Neural progenitor cell (in vitro differentiated cells): ENCODE results near the gene PTCHD1. TPM values are rescaled to one million over a fixed set of nuclear protein-coding genes. Genes with fewer than 3 reads are reported as not detected.

Experiments
- DNase-seq: peaks from one replicate; pipeline ENCODE4 v3.0.0-alpha.2; 2016; ENCODE audit warnings: low spot score
- H2AFZ ChIP-seq: fragments of 200-600 bp; sonication (generic); replicated peaks from 2 replicates; pipeline ENCODE4 v1.6.1; 2016; ENCODE audit warnings: antibody characterized with exemption
- H3F3A ChIP-seq: fragments of 200-600 bp; sonication (generic); 2 replicates; pipeline ENCODE4 v1.6.1; 2016; ENCODE audit warnings: antibody characterized with exemption, low read depth
- H3K27ac ChIP-seq: fragments of 200-600 bp; sonication (generic); 2 replicates; pipeline ENCODE4 v1.5.1; 2016; ENCODE audit warnings: mild to moderate bottlenecking
- H3K27me3 ChIP-seq: fragments of 200-600 bp; sonication (generic); 2 replicates; pipeline ENCODE4 v1.6.1; 2016; ENCODE audit warnings: mild to moderate bottlenecking, moderate library complexity
- H3K36me3 ChIP-seq: fragments of 200-600 bp; sonication (generic); 2 replicates; pipeline ENCODE4 v1.5.1; 2016
- H3K4me1 ChIP-seq: fragments of 200-600 bp; sonication (generic); 2 replicates; pipeline ENCODE4 v1.6.1; 2016; ENCODE audit warnings: mixed run types
- H3K4me2 ChIP-seq: fragments of 200-600 bp; sonication (generic); 2 replicates; pipeline ENCODE4 v1.6.1; 2016
- H3K4me3 ChIP-seq: fragments of 200-600 bp; sonication (generic); 2 replicates; pipeline ENCODE4 v1.5.1; 2016
- H3K79me2 ChIP-seq: fragments of 200-600 bp; sonication (generic); 2 replicates; pipeline ENCODE4 v1.6.1; 2016; ENCODE audit warnings: low read depth
- H3K9ac ChIP-seq: fragments of 200-600 bp; sonication (generic); 2 replicates; pipeline ENCODE4 v1.6.1; 2016
- H3K9me3 ChIP-seq: fragments of 200-600 bp; sonication (generic); 2 replicates; pipeline ENCODE4 v1.5.1; 2016; ENCODE audit warnings: low read depth
- H4K20me1 ChIP-seq: fragments of 200-600 bp; sonication (generic); 2 replicates; pipeline ENCODE4 v1.6.1; 2016; ENCODE audit warnings: low read depth
- H3K27ac Mint-ChIP-seq: 3 replicates; pipeline ENCODE4 v1.8.0; 2021; ENCODE audit warnings: mixed read lengths
- H3K27me3 Mint-ChIP-seq: 2 replicates; pipeline ENCODE4 v1.8.0; 2022; ENCODE audit warnings: low read depth, mild to moderate bottlenecking, inconsistent platforms, moderate library complexity, mixed read lengths; ENCODE audit not compliant: insufficient read depth
- H3K36me3 Mint-ChIP-seq: 3 replicates; pipeline ENCODE4 v1.8.0; 2021; ENCODE audit warnings: mixed read lengths
- H3K4me1 Mint-ChIP-seq: 3 replicates; pipeline ENCODE4 v1.8.0; 2021; ENCODE audit warnings: mixed read lengths
- H3K4me3 Mint-ChIP-seq: 3 replicates; pipeline ENCODE4 v1.8.0; 2021; ENCODE audit warnings: mild to moderate bottlenecking, moderate library complexity, mixed read lengths
- H3K9me3 Mint-ChIP-seq: 3 replicates; pipeline ENCODE4 v1.8.0; 2020; ENCODE audit warnings: mixed read lengths
- EZH2 ChIP-seq: fragments of 200-600 bp; sonication (generic); IDR thresholded peaks from 2 replicates; pipeline ENCODE4 v1.6.1; 2017; ENCODE audit warnings: antibody characterized with exemption, mild to moderate bottlenecking, moderate library complexity
- EZH2phosphoT487 ChIP-seq: fragments of 200-600 bp; sonication (generic); IDR thresholded peaks from 2 replicates; pipeline ENCODE4 v1.6.1; 2017; ENCODE audit warnings: antibody characterized with exemption
- total RNA-seq: library from RNA; depleted of rRNA; stranded (reverse); fragments of >200 nt; gene quantifications from 2 replicates; pipeline ENCODE4 v1.2.3, GENCODE V29; 2015; ENCODE audit warnings: low replicate concordance
- TF ChIP-seq, protein P1 (sequence below): fragments of 200-600 bp; sonication (generic); IDR thresholded peaks from 2 replicates; pipeline ENCODE4 v1.5.1; 2017; ENCODE audit warnings: antibody characterized with exemption, mild to moderate bottlenecking

The PTCHD1 gene
- total RNA-seq, 1 donor from 2014 or later: 0.07 TPM

DNA sequence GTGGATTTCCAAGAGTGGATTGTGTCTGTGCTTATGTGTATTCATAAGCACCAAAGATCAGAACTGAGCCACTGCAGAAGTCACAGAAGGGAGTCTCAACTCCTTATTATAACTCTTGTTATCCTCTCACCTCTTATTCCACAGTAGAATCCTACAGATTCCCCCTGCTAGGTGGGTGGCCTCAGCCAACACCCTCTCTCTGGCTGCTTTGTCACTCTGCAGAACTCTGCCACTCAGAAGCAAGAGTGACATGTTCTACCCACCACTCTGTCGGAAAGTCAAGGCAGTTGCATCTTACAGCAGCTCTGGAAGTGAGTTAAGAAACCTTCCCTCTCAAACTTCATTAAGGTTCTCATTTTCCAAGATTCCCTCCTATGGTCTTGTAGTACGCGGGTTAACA is 41.9 kb downstream of the PTCHD1 start:
- TF ChIP-seq, protein P1, sequence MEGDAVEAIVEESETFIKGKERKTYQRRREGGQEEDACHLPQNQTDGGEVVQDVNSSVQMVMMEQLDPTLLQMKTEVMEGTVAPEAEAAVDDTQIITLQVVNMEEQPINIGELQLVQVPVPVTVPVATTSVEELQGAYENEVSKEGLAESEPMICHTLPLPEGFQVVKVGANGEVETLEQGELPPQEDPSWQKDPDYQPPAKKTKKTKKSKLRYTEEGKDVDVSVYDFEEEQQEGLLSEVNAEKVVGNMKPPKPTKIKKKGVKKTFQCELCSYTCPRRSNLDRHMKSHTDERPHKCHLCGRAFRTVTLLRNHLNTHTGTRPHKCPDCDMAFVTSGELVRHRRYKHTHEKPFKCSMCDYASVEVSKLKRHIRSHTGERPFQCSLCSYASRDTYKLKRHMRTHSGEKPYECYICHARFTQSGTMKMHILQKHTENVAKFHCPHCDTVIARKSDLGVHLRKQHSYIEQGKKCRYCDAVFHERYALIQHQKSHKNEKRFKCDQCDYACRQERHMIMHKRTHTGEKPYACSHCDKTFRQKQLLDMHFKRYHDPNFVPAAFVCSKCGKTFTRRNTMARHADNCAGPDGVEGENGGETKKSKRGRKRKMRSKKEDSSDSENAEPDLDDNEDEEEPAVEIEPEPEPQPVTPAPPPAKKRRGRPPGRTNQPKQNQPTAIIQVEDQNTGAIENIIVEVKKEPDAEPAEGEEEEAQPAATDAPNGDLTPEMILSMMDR: no peak
- no peak overlapping the region for H3K27ac ChIP-seq
- Mint-ChIP-seq H3K4me1 (peaks cover 3% of the 10 kb centered on the region), H3K4me3 (no peak overlapping the region), H3K27ac (no peak overlapping the region), H3K9me3 (no peaks in the 10 kb centered on the region), H3K36me3 (no peaks in the 10 kb centered on the region), H3K27me3 (no peaks in the 10 kb centered on the region)
- no peaks in the 10 kb centered on the region for H4K20me1 ChIP-seq
- no peak overlapping the region for H3K4me3 ChIP-seq
- H2AFZ ChIP-seq: no peak overlapping the region
- no peaks in the 10 kb centered on the region for H3K36me3 ChIP-seq
- no peak for DNase-seq
- H3K27me3 ChIP-seq: no peaks in the 10 kb centered on the region
- H3K9ac ChIP-seq: no peak overlapping the region
- H3K4me1 ChIP-seq: no peaks in the 10 kb centered on the region
- no peaks in the 10 kb centered on the region for H3K79me2 ChIP-seq
- no peak overlapping the region for H3K4me2 ChIP-seq
- no peaks in the 10 kb centered on the region for H3F3A ChIP-seq
- no peaks in the 10 kb centered on the region for H3K9me3 ChIP-seq

DNA sequence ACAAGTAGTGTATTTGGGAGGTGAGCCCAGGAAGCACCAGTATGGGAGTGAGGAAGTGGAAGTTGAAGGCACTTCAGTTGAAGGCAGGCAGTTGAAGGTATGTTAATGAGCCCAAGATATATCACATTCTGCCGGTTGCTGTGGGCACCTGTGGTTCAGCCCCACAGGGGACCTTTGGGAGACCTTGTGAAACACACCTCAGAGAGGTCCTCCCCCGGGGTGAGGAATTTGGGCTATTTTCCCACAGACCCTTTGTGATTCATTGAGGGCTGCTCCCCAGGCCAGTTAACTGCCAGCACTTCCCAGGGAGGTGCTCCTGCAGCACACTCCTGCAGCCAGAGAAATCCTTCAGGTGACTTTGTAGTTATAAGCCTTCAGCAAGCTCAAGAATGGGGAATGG is 45.9 kb downstream of the PTCHD1 start:
- no peak overlapping the region for H3K4me2 ChIP-seq

DNA sequence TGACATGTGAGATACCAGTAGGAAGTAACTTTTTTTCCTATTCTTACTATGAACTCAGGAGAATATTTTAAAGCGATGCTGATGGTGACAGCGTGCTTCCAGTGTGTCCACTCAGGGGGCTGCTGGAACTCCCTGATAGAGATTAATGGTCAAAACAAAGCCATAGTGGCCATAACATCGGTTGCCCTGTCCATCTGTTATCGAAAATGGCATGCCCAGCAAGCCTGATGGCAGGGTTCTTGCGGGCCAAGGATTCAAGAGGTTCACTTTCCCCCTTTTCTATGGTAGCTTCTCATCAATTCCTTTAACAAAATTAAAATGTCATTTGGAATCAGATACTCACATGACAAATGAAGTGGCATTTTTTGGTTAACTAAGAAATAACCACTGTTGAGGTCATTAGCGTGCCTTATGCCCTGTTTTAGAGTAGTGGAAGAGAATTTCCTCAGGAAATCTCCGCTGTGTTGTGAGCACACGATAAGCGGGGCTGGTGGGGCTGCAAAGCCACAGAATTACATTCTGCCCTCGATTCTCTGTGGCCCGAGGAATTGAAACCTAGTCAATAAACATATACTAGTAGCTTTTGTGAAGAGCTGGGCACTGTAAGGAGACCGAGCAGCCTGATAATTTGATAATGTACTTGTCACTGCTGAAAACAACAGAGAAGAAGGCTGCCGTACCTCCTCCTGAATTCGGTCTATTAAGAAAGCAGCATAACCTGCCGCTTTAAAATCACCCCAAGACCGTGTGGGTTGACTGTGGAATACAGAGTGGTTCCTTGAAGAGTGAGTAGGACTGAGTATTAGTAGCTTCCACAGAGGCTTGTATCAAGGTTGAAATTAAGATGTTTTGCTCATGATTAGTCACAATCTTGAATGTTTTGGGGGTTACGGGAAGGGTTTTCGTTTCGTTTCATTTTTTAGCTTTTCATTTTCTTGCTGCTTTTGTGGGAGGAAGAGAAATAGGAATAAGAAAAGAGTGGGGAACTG is 46.7 kb downstream of the PTCHD1 start:
- TF ChIP-seq EZH2 (no peak), EZH2phosphoT487 (no peak)
- TF ChIP-seq, protein P1: no peak
- Histone ChIP-seq H3K27ac (no peak overlapping the region), H3K4me2 (no peak overlapping the region), H2AFZ (no peak overlapping the region), H3K4me3 (no peak overlapping the region), H3K27me3 (no peaks in the 10 kb centered on the region), H3K36me3 (no peaks in the 10 kb centered on the region), H4K20me1 (no peaks in the 10 kb centered on the region), H3K9me3 (no peaks in the 10 kb centered on the region), H3F3A (no peaks in the 10 kb centered on the region), H3K4me1 (no peaks in the 10 kb centered on the region), H3K79me2 (no peaks in the 10 kb centered on the region), H3K9ac (no peak overlapping the region)
- H3K27ac Mint-ChIP-seq: peak overlapping the region; percentile 51
- no peak for DNase-seq
- no peaks in the 10 kb centered on the region for H3K36me3 Mint-ChIP-seq
- no peaks in the 10 kb centered on the region for H3K27me3 Mint-ChIP-seq
- H3K9me3 Mint-ChIP-seq: no peaks in the 10 kb centered on the region
- H3K4me3 Mint-ChIP-seq: no peak overlapping the region
- peaks cover 19% of the 10 kb centered on the region for H3K4me1 Mint-ChIP-seq

More for the DNA sequence above, 45.9 kb downstream of the PTCHD1 start:
- Histone ChIP-seq H3K27me3 (no peaks in the 10 kb centered on the region), H3K9ac (no peak overlapping the region), H3K36me3 (no peaks in the 10 kb centered on the region), H3K4me1 (no peaks in the 10 kb centered on the region), H2AFZ (no peak overlapping the region), H3F3A (no peaks in the 10 kb centered on the region), H3K79me2 (no peaks in the 10 kb centered on the region), H3K4me3 (no peak overlapping the region), H3K27ac (no peak overlapping the region), H3K9me3 (no peaks in the 10 kb centered on the region), H4K20me1 (no peaks in the 10 kb centered on the region)
- Mint-ChIP-seq H3K27me3 (no peaks in the 10 kb centered on the region), H3K4me1 (peaks cover 19% of the 10 kb centered on the region), H3K27ac (no peak overlapping the region), H3K4me3 (no peak overlapping the region), H3K36me3 (no peaks in the 10 kb centered on the region), H3K9me3 (no peaks in the 10 kb centered on the region)
- no peak for TF ChIP-seq EZH2phosphoT487
- no peak for TF ChIP-seq EZH2
- TF ChIP-seq, protein P1: no peak
- DNase-seq: no peak
